GM23338 (cell line): Measurements from ENCODE around the gene WDR76. TPM values are rescaled to one million over a fixed set of nuclear protein-coding genes. Genes with fewer than 3 reads are reported as not detected.
A peak's percentile ranks its signal among the peaks of the same experiment; 100 is the strongest.
"Not testable (repeated sequence)": the region's sequence is repeated elsewhere in the genome, so short reads cannot be mapped to it uniquely, and the experiment has no call there.

Experiments
- ATAC-seq: fragments of 200-7000 bp; cut with Tn5 transposase; 3 replicates; pipeline ENCODE4 v1.9.1; 2020
- DNase-seq: peaks from one replicate; pipeline ENCODE4 v3.0.0-alpha.2; 2015; ENCODE audit warnings: low spot score
- H2AFZ ChIP-seq: fragments of 200-600 bp; sonication (generic); 2 replicates; pipeline ENCODE4 v1.8.0; 2016; ENCODE audit warnings: antibody characterized with exemption, mild to moderate bottlenecking, moderate library complexity
- H3F3A ChIP-seq: fragments of 200-600 bp; sonication (generic); replicated peaks from 2 replicates; pipeline ENCODE4 v1.8.0; 2017; ENCODE audit warnings: antibody characterized with exemption, mixed run types, low read depth
- H3K27ac ChIP-seq: fragments of 200-600 bp; sonication (generic); 2 replicates; pipeline ENCODE4 v1.6.1; 2016; ENCODE audit warnings: low read depth
- H3K27me3 ChIP-seq: fragments of 200-600 bp; sonication (generic); 2 replicates; pipeline ENCODE4 v1.8.0; 2016; ENCODE audit warnings: mild to moderate bottlenecking, mixed run types, moderate library complexity; ENCODE audit not compliant: insufficient read depth
- H3K36me3 ChIP-seq: fragments of 200-600 bp; sonication (generic); 2 replicates; pipeline ENCODE4 v1.8.0; 2016; ENCODE audit warnings: mild to moderate bottlenecking; ENCODE audit not compliant: insufficient read depth
- H3K4me1 ChIP-seq: fragments of 200-600 bp; sonication (generic); 2 replicates; pipeline ENCODE4 v1.8.0; 2016; ENCODE audit warnings: mild to moderate bottlenecking, moderate library complexity; ENCODE audit not compliant: insufficient read depth
- H3K4me2 ChIP-seq: fragments of 200-600 bp; sonication (generic); 2 replicates; pipeline ENCODE4 v1.7.1; 2017; ENCODE audit warnings: mixed run types
- H3K4me3 ChIP-seq: fragments of 200-600 bp; sonication (generic); 2 replicates; pipeline ENCODE4 v1.6.1; 2016; ENCODE audit warnings: mixed run types
- H3K79me2 ChIP-seq: fragments of 200-600 bp; sonication (generic); replicated peaks from 2 replicates; pipeline ENCODE4 v1.8.0; 2017; ENCODE audit warnings: mild to moderate bottlenecking; ENCODE audit not compliant: insufficient read depth
- H3K9me2 ChIP-seq: fragments of 200-600 bp; sonication (generic); 2 replicates; pipeline ENCODE4 v1.8.0; 2017; ENCODE audit not compliant: insufficient read depth
- H4K20me1 ChIP-seq: fragments of 200-600 bp; sonication (generic); replicated peaks from 2 replicates; pipeline ENCODE4 v1.8.0; 2017; ENCODE audit warnings: mild to moderate bottlenecking; ENCODE audit not compliant: insufficient read depth
- H3K27ac Mint-ChIP-seq: 2 replicates; pipeline ENCODE4 v1.8.0; 2020; ENCODE audit warnings: inconsistent platforms, mild to moderate bottlenecking, moderate library complexity, mixed read lengths
- H3K27me3 Mint-ChIP-seq: 3 replicates; pipeline ENCODE4 v1.8.0; 2022; ENCODE audit warnings: low read depth, mild to moderate bottlenecking, moderate library complexity, mixed read lengths, inconsistent platforms; ENCODE audit not compliant: insufficient read depth, poor library complexity
- H3K36me3 Mint-ChIP-seq: 3 replicates; pipeline ENCODE4 v1.8.0; 2021; ENCODE audit warnings: low read depth, mild to moderate bottlenecking, inconsistent platforms, moderate library complexity, mixed read lengths
- H3K4me1 Mint-ChIP-seq: 3 replicates; pipeline ENCODE4 v1.8.0; 2020; ENCODE audit warnings: mild to moderate bottlenecking, inconsistent platforms, mixed read lengths
- H3K4me3 Mint-ChIP-seq: 3 replicates; pipeline ENCODE4 v1.8.0; 2021; ENCODE audit warnings: moderate library complexity, mild to moderate bottlenecking, inconsistent platforms, mixed read lengths
- H3K9me3 Mint-ChIP-seq: 3 replicates; pipeline ENCODE4 v1.8.0; 2020; ENCODE audit warnings: moderate library complexity, mild to moderate bottlenecking, inconsistent platforms, mixed read lengths
- CREB1 ChIP-seq: fragments of 250-450 bp; sonication (Bioruptor Pico); IDR thresholded peaks from 2 replicates; pipeline ENCODE4 v1.5.0; 2020; ENCODE audit warnings: low read depth, mild to moderate bottlenecking, moderate library complexity
- POLR2AphosphoS5 ChIP-seq: IDR thresholded peaks from 2 replicates; pipeline ENCODE4 v1.6.1; 2016; ENCODE audit warnings: antibody characterized with exemption, low read depth
- ZNF114 ChIP-seq: fragments of 250-450 bp; sonication (Bioruptor Pico); IDR thresholded peaks from 2 replicates; pipeline ENCODE4 v1.5.0; 2020; ENCODE audit warnings: mild to moderate bottlenecking, moderate library complexity
- polyA plus RNA-seq: library from polyadenylated mRNA; unstranded; fragments of >200 nt; fragmentation: Nextera tagmentation; extraction: Ambion mirVana; gene quantifications from 2 replicates; pipeline ENCODE4 v1.2.1, GENCODE V29; 2016
- total RNA-seq: library from RNA; depleted of rRNA; stranded (reverse); fragments of >200 nt; shearing (Covaris generic); gene quantifications from 2 replicates; pipeline ENCODE4 v1.2.3, GENCODE V29; 2014
- TF ChIP-seq, protein P1 (sequence below), 2 experiments: fragments of 200-600 bp in 1 of 2; sonication (generic) in 1 of 2; conservative IDR thresholded peaks; 2 replicates each; pipeline versions ENCODE4 v1.5.1 to v1.6.1; 2016 to 2017; ENCODE audit warnings: antibody characterized with exemption in 2 of 2, low read depth in 2 of 2, mild to moderate bottlenecking in 2 of 2, moderate library complexity in 1 of 2
- TF ChIP-seq, protein P2 (sequence below): IDR thresholded peaks from one replicate; pipeline ENCODE4 v1.6.1; 2018; ENCODE audit warnings: antibody characterized with exemption; ENCODE audit not compliant: unreplicated experiment
- TF ChIP-seq, protein P3 (sequence below): IDR thresholded peaks from 2 replicates; pipeline ENCODE4 v1.6.1; 2016; ENCODE audit warnings: antibody characterized with exemption

Gene WDR76
- total and polyA plus RNA-seq, 2 experiments from 2014 or later: 9.7 to 17.8 TPM

DNA sequence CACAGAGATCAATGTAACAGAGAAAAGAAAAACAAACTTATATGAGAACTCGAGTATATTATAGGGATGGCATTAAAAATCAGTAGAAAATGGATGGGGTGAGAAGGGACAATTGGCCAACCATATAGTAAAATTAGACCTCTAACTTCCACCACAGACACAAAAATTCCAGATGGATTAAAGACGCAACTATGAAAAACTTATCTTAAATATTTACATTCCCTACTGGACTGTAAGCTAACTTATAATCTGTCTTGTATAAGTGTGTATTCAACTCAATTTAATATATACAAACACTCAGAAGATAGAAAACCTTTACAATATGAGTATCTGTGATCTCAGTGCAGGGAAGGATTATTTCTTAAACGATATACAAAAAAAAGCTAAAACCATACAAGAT, 5.3 kb upstream of the WDR76 start (continued):
- TF ChIP-seq, protein P1, sequence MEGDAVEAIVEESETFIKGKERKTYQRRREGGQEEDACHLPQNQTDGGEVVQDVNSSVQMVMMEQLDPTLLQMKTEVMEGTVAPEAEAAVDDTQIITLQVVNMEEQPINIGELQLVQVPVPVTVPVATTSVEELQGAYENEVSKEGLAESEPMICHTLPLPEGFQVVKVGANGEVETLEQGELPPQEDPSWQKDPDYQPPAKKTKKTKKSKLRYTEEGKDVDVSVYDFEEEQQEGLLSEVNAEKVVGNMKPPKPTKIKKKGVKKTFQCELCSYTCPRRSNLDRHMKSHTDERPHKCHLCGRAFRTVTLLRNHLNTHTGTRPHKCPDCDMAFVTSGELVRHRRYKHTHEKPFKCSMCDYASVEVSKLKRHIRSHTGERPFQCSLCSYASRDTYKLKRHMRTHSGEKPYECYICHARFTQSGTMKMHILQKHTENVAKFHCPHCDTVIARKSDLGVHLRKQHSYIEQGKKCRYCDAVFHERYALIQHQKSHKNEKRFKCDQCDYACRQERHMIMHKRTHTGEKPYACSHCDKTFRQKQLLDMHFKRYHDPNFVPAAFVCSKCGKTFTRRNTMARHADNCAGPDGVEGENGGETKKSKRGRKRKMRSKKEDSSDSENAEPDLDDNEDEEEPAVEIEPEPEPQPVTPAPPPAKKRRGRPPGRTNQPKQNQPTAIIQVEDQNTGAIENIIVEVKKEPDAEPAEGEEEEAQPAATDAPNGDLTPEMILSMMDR (conservative IDR thresholded peaks at IDR 0.05; ENCODE audit: low read depth in 2 of 2): no peak

DNA sequence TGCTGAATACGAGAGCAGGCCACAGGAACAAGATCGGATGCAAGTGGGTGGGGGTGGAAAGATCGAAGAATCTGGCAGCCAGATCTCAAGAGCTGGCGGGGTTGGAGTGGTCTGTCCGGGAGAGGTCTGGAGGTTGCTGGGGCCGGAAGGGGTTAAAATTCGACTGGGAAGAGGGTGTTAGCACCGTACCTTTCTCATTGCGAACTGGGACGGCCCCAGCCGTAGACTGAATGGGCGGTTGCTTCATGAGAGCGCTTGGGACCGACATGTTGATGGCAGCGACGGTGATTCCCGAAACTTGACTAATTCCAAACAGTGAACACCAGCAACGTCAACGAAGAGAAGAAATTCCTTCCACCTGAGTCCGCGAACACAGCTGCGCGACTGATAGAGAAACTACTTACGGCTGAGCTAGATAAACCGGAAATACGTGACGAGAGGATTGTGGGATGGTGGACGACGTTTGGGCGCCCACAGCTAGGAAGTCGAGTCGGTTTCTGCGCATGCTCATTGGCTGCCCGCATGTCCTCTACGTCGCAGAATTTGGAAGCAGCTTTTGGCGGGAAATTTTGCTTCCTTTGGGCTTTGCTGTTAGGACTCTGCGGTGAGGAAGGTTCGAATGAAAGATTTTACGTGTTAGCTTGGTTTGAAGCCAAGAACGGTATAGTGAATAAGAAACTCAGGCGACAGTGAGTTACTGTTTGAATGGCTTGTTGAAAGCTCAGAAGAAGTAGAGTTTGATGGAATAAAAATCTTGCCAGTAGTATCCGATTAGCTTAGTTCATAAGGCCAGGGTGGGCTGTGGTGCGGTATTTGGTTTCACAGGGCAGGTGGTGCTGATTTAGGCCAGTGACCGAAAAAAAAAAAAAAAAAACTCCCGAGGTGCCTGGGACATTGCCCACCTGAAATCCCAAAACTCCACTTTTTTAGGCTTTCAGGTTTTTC, 2.2 kb upstream of the WDR76 start, which contains the start of gene MFAP1:
Gene MFAP1, minus strand, starts transcription at position 389 of the 945 bp plus-strand sequence. Its CDS starts 121 bp downstream, at position 268.
- Mint-ChIP-seq H3K36me3 (peaks cover 32% of the 10 kb centered on the region), H3K27me3 (peaks cover 27% of the 10 kb centered on the region), H3K9me3 (peaks cover 23% of the 10 kb centered on the region), H3K27ac (peak within 1 kb of the TSS; percentile 95), H3K4me3 (peak within 1 kb of the TSS; percentile 96), H3K4me1 (peaks cover 4% of the 10 kb centered on the region; the same call in 1 of the 3 replicates)
- TF ChIP-seq POLR2AphosphoS5 (peak; percentile 98), ZNF114 (no peak), CREB1 (CRISPR knock-in tag) (peak; percentile 84)
- TF ChIP-seq, protein P2, sequence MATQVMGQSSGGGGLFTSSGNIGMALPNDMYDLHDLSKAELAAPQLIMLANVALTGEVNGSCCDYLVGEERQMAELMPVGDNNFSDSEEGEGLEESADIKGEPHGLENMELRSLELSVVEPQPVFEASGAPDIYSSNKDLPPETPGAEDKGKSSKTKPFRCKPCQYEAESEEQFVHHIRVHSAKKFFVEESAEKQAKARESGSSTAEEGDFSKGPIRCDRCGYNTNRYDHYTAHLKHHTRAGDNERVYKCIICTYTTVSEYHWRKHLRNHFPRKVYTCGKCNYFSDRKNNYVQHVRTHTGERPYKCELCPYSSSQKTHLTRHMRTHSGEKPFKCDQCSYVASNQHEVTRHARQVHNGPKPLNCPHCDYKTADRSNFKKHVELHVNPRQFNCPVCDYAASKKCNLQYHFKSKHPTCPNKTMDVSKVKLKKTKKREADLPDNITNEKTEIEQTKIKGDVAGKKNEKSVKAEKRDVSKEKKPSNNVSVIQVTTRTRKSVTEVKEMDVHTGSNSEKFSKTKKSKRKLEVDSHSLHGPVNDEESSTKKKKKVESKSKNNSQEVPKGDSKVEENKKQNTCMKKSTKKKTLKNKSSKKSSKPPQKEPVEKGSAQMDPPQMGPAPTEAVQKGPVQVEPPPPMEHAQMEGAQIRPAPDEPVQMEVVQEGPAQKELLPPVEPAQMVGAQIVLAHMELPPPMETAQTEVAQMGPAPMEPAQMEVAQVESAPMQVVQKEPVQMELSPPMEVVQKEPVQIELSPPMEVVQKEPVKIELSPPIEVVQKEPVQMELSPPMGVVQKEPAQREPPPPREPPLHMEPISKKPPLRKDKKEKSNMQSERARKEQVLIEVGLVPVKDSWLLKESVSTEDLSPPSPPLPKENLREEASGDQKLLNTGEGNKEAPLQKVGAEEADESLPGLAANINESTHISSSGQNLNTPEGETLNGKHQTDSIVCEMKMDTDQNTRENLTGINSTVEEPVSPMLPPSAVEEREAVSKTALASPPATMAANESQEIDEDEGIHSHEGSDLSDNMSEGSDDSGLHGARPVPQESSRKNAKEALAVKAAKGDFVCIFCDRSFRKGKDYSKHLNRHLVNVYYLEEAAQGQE: no peak
- TF ChIP-seq, protein P3, sequence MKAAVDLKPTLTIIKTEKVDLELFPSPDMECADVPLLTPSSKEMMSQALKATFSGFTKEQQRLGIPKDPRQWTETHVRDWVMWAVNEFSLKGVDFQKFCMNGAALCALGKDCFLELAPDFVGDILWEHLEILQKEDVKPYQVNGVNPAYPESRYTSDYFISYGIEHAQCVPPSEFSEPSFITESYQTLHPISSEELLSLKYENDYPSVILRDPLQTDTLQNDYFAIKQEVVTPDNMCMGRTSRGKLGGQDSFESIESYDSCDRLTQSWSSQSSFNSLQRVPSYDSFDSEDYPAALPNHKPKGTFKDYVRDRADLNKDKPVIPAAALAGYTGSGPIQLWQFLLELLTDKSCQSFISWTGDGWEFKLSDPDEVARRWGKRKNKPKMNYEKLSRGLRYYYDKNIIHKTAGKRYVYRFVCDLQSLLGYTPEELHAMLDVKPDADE: peak; percentile 78
- peak; percentile 97 for DNase-seq
- Histone ChIP-seq H3K27ac (peak within 1 kb of the TSS; percentile 81), H3K79me2 (peaks cover 47% of the 10 kb centered on the region), H3K9me2 (peaks cover 12% of the 10 kb centered on the region), H3K36me3 (no peaks in the 10 kb centered on the region; the same call in 1 of the 2 replicates), H3K4me1 (no peaks in the 10 kb centered on the region), H3K4me3 (peak within 1 kb of the TSS; percentile 61), H3K4me2 (peak within 1 kb of the TSS; percentile 74), H3F3A (peaks cover 14% of the 10 kb centered on the region), H3K27me3 (peaks cover 15% of the 10 kb centered on the region), H2AFZ (peak within 1 kb of the TSS; percentile 86; the same call in 1 of the 2 replicates), H4K20me1 (peaks cover 10% of the 10 kb centered on the region)
- ATAC-seq: peak; percentile 88

DNA sequence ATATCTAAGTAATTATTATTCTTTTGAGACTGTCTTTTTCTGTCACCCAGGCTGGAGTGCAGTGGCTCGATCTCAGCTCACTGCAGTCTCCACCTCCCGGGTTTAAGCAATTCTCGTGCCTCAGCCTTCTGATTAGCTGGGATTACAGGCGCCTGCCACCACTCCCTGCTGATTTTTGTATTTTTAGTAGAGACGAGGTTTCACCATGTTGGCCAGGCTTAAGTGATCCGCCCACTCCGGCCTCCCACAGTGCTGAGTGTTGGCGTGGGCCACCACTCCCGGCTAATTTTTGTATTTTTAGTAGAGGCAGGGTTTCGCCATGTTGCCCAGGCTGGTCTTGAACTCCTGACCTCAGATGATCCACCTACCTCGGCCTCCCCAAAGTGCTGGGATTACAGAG, 1.5 kb upstream of the WDR76 start:
- Histone ChIP-seq H3K79me2 (peaks cover 39% of the 10 kb centered on the region), H4K20me1 (peaks cover 10% of the 10 kb centered on the region), H3K9me2 (peaks cover 12% of the 10 kb centered on the region), H3K27me3 (peaks cover 15% of the 10 kb centered on the region), H3F3A (peaks cover 14% of the 10 kb centered on the region)
- peaks cover 32% of the 10 kb centered on the region for H3K36me3 Mint-ChIP-seq
- H3K4me2 ChIP-seq, H3K27ac ChIP-seq, H3K4me1 ChIP-seq, H3K4me3 Mint-ChIP-seq, H2AFZ ChIP-seq, H3K4me3 ChIP-seq, ATAC-seq, DNase-seq, H3K36me3 ChIP-seq, H3K4me1 Mint-ChIP-seq, H3K27ac Mint-ChIP-seq: not testable (repeated sequence)
- peaks cover 27% of the 10 kb centered on the region for H3K27me3 Mint-ChIP-seq
- peaks cover 23% of the 10 kb centered on the region for H3K9me3 Mint-ChIP-seq
